KMS-11 (cell line): ENCODE results near the gene AIPL1.

ENCODE experiments used
- H2AFZ ChIP-seq: fragments of 200-600 bp; sonication (generic); 2 replicates; pipeline ENCODE4 v1.6.1; 2016; ENCODE audit warnings: antibody characterized with exemption, mixed run types, low read depth
- H3K27ac ChIP-seq: fragments of 200-600 bp; sonication (generic); 2 replicates; pipeline ENCODE4 v1.6.1; 2016; ENCODE audit warnings: mild to moderate bottlenecking, mixed run types
- H3K27me3 ChIP-seq: fragments of 200-600 bp; sonication (generic); 2 replicates; pipeline ENCODE4 v1.6.1; 2017; ENCODE audit warnings: mild to moderate bottlenecking, low read depth, mixed run types, moderate library complexity; ENCODE audit not compliant: insufficient read depth
- H3K36me3 ChIP-seq: fragments of 200-600 bp; sonication (generic); 2 replicates; pipeline ENCODE4 v1.6.1; 2017; ENCODE audit warnings: mild to moderate bottlenecking, mixed run types; ENCODE audit not compliant: insufficient read depth
- H3K4me1 ChIP-seq: fragments of 200-600 bp; sonication (generic); 2 replicates; pipeline ENCODE4 v1.6.1; 2016; ENCODE audit warnings: mild to moderate bottlenecking, low read depth, mixed run types; ENCODE audit not compliant: poor library complexity, severe bottlenecking
- H3K4me2 ChIP-seq: fragments of 200-600 bp; sonication (generic); 2 replicates; pipeline ENCODE4 v1.7.0; 2016; ENCODE audit warnings: mild to moderate bottlenecking, mixed run types
- H3K4me3 ChIP-seq: fragments of 200-600 bp; sonication (generic); IDR thresholded peaks from 2 replicates; pipeline ENCODE4 v1.6.1; 2017; ENCODE audit warnings: low read depth, low read length, mixed read lengths; ENCODE audit not compliant: insufficient read depth
- H3K79me2 ChIP-seq: fragments of 200-600 bp; sonication (generic); 2 replicates; pipeline ENCODE4 v1.6.1; 2016; ENCODE audit warnings: low read depth, mixed run types; ENCODE audit not compliant: insufficient read depth
- H3K9ac ChIP-seq: fragments of 200-600 bp; sonication (generic); 2 replicates; pipeline ENCODE4 v1.6.1; 2016; ENCODE audit warnings: mild to moderate bottlenecking, mixed run types
- H4K20me1 ChIP-seq: fragments of 200-600 bp; sonication (generic); 2 replicates; pipeline ENCODE4 v1.6.1; 2016; ENCODE audit warnings: mild to moderate bottlenecking, mixed run types; ENCODE audit not compliant: insufficient read depth
- TF ChIP-seq, protein P1 (sequence below): fragments of 200-600 bp; sonication (generic); conservative IDR thresholded peaks from 2 replicates; pipeline ENCODE4 v1.6.1; 2017; ENCODE audit warnings: low read depth, mild to moderate bottlenecking, antibody characterized with exemption, low read length, moderate library complexity, mixed read lengths

Gene AIPL1

DNA sequence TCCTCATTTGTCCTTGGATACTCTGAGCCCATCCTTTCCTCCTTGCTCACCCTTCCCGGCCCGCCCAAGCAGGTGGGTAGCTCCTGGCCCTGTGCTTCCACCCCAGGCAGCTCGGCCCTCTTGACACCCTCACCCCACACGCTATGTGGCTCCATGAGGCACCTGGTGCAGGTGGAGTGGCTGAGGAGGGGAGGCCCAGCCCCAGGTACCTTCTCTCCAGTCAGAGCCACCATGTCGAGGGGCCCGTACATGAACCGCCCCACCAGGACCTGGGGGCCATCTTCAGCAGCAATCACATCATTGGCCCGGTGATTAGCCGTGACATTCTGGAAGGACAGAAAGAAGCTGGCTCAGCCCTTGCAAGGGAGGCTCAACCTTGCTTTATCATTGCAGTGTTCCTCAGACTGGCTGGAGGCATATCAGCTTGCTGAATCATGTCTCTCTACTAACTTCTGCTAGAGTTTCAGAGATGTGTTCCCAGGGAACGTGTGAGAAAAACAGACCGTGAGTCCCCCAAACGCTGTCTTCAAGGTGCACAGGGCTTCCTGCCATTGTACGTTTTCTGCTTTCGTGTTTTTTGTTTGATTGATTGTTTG lies 29.6 kb upstream of the AIPL1 start:
- Histone ChIP-seq H2AFZ (no peak overlapping the region), H3K27ac (no peak overlapping the region), H3K4me1 (no peaks in the 10 kb centered on the region), H3K36me3 (no peaks in the 10 kb centered on the region), H3K27me3 (no peaks in the 10 kb centered on the region), H3K4me2 (no peak overlapping the region), H3K79me2 (no peaks in the 10 kb centered on the region), H3K4me3 (no peak overlapping the region), H3K9ac (no peak overlapping the region), H4K20me1 (no peaks in the 10 kb centered on the region)
- TF ChIP-seq, protein P1, sequence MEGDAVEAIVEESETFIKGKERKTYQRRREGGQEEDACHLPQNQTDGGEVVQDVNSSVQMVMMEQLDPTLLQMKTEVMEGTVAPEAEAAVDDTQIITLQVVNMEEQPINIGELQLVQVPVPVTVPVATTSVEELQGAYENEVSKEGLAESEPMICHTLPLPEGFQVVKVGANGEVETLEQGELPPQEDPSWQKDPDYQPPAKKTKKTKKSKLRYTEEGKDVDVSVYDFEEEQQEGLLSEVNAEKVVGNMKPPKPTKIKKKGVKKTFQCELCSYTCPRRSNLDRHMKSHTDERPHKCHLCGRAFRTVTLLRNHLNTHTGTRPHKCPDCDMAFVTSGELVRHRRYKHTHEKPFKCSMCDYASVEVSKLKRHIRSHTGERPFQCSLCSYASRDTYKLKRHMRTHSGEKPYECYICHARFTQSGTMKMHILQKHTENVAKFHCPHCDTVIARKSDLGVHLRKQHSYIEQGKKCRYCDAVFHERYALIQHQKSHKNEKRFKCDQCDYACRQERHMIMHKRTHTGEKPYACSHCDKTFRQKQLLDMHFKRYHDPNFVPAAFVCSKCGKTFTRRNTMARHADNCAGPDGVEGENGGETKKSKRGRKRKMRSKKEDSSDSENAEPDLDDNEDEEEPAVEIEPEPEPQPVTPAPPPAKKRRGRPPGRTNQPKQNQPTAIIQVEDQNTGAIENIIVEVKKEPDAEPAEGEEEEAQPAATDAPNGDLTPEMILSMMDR: no peak

DNA sequence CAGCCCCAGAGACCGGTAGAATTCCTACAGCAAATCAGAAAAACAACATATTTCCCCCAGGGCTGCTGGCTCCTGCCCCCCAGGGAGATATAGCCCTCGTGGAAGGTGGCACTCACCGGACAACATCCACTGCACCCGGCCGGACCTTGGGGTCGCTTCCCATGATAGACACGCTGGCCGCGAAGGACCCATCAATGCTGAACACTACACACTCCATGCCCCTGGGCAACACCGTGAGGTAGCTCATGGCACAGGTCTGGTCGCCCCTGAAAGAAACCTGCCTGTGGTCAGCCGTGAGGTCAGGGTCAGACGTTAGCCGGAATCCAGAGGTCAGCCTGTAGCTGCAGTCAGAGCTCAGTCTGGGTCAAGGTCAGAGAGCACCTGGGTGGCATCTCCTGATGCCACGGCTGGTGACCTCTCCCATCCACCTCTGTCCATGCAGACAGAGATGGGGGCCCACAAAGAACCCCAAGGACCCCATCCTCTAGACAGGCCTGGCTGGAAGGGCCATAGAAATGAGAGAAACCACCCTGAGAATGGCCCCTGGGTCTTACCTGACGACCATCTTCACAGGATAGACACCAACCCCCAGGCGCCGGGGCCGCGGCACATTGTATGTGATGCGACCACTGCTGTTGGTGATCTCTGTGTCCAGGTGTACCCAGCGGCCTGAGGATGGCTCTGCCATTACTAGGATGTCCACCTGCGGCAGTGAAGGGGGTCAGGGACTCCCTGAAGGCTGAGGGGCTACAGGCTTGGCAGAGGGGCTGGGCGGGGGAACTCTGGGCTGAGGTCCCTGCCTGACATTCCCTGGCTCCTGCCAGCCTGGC lies 28.9 kb upstream of the AIPL1 start:
- Histone ChIP-seq H3K4me2 (no peak overlapping the region), H3K79me2 (no peaks in the 10 kb centered on the region), H3K4me1 (no peaks in the 10 kb centered on the region), H3K27ac (no peak overlapping the region), H4K20me1 (no peaks in the 10 kb centered on the region), H2AFZ (no peak overlapping the region), H3K9ac (no peak overlapping the region), H3K4me3 (no peak overlapping the region), H3K27me3 (no peaks in the 10 kb centered on the region), H3K36me3 (no peaks in the 10 kb centered on the region)
- TF ChIP-seq, protein P1: no peak

DNA sequence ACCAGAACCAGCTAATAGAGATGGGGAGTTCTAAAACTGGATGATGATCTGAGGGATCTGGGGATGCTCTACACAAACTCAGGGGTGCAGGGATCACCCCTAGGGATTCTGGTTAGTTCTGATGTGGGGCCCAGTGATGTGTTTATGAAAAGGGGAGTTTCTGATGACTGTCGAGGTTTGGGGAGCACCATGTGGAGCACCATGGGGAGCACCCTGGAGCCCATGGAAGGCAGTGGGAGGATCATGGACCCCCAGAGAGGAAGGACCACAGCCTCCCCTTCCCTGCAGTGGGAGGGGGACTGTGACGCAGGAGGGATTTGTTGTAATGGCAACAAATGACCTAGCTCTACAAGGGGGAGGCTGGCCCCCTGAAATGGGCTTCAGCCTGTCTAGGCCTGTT lies 27.8 kb upstream of the AIPL1 start:
- Histone ChIP-seq H2AFZ (no peak overlapping the region), H3K4me3 (no peak overlapping the region), H3K4me2 (no peak overlapping the region), H4K20me1 (no peaks in the 10 kb centered on the region), H3K9ac (no peak overlapping the region), H3K27me3 (no peaks in the 10 kb centered on the region), H3K36me3 (no peaks in the 10 kb centered on the region), H3K4me1 (no peaks in the 10 kb centered on the region), H3K27ac (no peak overlapping the region), H3K79me2 (no peaks in the 10 kb centered on the region)
- TF ChIP-seq, protein P1: no peak

DNA sequence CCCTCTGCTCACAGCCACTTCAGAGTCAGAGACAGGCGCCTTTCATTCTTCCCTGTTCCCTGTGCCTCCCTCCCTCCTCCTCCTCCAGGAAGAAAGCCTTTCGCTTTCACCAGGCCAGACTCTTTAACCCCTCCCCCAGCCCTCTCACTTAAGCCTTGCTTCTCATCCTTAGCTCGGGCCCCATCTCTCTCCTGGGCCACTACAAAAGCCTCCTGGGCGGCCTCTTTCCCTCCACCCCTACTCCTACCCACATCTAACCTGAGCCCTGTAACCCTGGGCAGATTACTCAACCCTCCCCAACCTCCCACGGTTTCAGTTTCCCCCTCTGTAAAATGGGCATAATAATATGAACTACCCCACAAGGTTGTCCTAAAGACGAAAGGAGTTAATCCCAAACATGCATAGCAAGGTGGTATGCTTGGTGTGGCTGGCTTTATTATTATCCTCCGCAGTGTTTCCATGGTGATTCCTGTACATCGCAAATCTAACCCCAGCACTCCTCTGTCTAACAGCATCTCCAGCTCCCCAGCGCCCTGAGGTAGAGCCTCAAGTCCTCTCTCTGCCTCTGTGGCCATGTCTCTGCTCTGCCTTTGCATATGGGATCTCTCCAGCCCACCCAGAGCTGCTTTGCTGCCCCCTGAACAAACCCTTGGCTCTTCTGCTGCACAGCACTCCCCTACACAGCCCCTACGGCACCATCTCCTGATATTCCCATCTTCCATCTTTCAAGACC lies 27.0 kb upstream of the AIPL1 start:
- no peak overlapping the region for H2AFZ ChIP-seq
- H3K4me2 ChIP-seq: no peak overlapping the region

More for the DNA sequence above, 27.0 kb upstream of the AIPL1 start:
- H3K27ac ChIP-seq: no peak overlapping the region
- H3K27me3 ChIP-seq: no peaks in the 10 kb centered on the region
- H3K4me1 ChIP-seq: no peaks in the 10 kb centered on the region
- no peaks in the 10 kb centered on the region for H3K36me3 ChIP-seq
- H3K79me2 ChIP-seq: no peaks in the 10 kb centered on the region
- H3K4me3 ChIP-seq: no peak overlapping the region
- no peaks in the 10 kb centered on the region for H4K20me1 ChIP-seq
- TF ChIP-seq, protein P1: no peak
- no peak overlapping the region for H3K9ac ChIP-seq
